IMR-90 (cell line): ENCODE measurements around the gene FAM83G. TPM values are rescaled to one million over a fixed set of nuclear protein-coding genes. Genes with fewer than 3 reads are reported as not detected.

ENCODE experiments used
- ATAC-seq: fragments of 200-7000 bp; cut with Tn5 transposase; 2 replicates; pipeline ENCODE4 v1.9.1; 2020; ENCODE audit warnings: low read depth, mild to moderate bottlenecking, moderate library complexity
- BruUV-seq: library from RNA; stranded (reverse); fragments of 400-500 nt; replicated peaks from 2 replicates; lab custom pipeline; 2021; lab: Mats Ljungman, UMichigan
- CTCF ChIA-PET: fragments of 300-600 bp; formaldehyde crosslinking; extraction: SDS; loops from one replicate; lab custom pipeline; 2021; ENCODE audit warnings: antibody characterized with exemption; lab: Yijun Ruan, JAX
- POLR2A ChIA-PET: fragments of 300-600 bp; sonication (Branson Sonifier 250); formaldehyde crosslinking; loops from one replicate; lab custom pipeline; 2022; ENCODE audit warnings: antibody characterized with exemption; ENCODE audit not compliant: unreplicated experiment; lab: Charles Lee
- DNase-seq: peaks from one replicate; pipeline ENCODE4 v3.0.0; 2013
- H2AFZ ChIP-seq: replicated peaks from 2 replicates; pipeline ENCODE3; 2013; ENCODE audit warnings: low read length, mild to moderate bottlenecking; ENCODE audit not compliant: poor library complexity
- H2AK5ac ChIP-seq: 2 replicates; pipeline ENCODE4 v1.6.1; 2013; ENCODE audit warnings: low read depth, low read length, inconsistent platforms
- H2AK9ac ChIP-seq: replicated peaks from 2 replicates; pipeline ENCODE3; 2013; ENCODE audit warnings: mild to moderate bottlenecking, low read depth, low read length, moderate library complexity; ENCODE audit not compliant: poor library complexity
- H2BK120ac ChIP-seq: 2 replicates; pipeline ENCODE4 v1.6.1; 2013; ENCODE audit warnings: low read depth, low read length, inconsistent platforms
- H2BK15ac ChIP-seq: 3 replicates; pipeline ENCODE4 v1.6.1; 2013; ENCODE audit warnings: low read depth, low read length, inconsistent platforms
- H2BK20ac ChIP-seq: 2 replicates; pipeline ENCODE4 v1.6.1; 2013; ENCODE audit warnings: low read depth, mild to moderate bottlenecking, inconsistent platforms, low read length, moderate library complexity
- H2BK5ac ChIP-seq: 2 replicates; pipeline ENCODE4 v1.6.1; 2013; ENCODE audit warnings: mild to moderate bottlenecking, low read depth, low read length, inconsistent platforms; ENCODE audit not compliant: poor library complexity, severe bottlenecking
- H3K14ac ChIP-seq: replicated peaks from 2 replicates; pipeline ENCODE4 v1.6.1; 2013; ENCODE audit warnings: low read depth, low read length, inconsistent platforms
- H3K18ac ChIP-seq: 2 replicates; pipeline ENCODE4 v1.6.1; 2013; ENCODE audit warnings: low read depth, low read length, control low read depth
- H3K23ac ChIP-seq: 2 replicates; pipeline ENCODE4 v1.6.1; 2013; ENCODE audit warnings: low read depth, low read length, inconsistent platforms
- H3K27ac ChIP-seq: 2 replicates; pipeline ENCODE4 v1.5.1; 2013; ENCODE audit warnings: mild to moderate bottlenecking, control low read depth, low read length; ENCODE audit not compliant: insufficient read depth
- H3K27me3 ChIP-seq: 2 replicates; pipeline ENCODE4 v1.6.1; 2013; ENCODE audit warnings: low read length; ENCODE audit not compliant: control insufficient read depth, insufficient read depth
- H3K36me3 ChIP-seq: 2 replicates; pipeline ENCODE4 v1.6.1; 2013; ENCODE audit warnings: low read length, mixed read lengths; ENCODE audit not compliant: control insufficient read depth, insufficient read depth
- H3K4ac ChIP-seq: 2 replicates; pipeline ENCODE4 v1.6.1; 2013; ENCODE audit warnings: low read depth, low read length, inconsistent platforms
- H3K4me1 ChIP-seq: 2 replicates; pipeline ENCODE4 v1.6.1; 2013; ENCODE audit warnings: low read length, mixed read lengths; ENCODE audit not compliant: control insufficient read depth, insufficient read depth
- H3K4me2 ChIP-seq: 2 replicates; pipeline ENCODE4 v1.6.1; 2013; ENCODE audit warnings: low read depth, mild to moderate bottlenecking, control low read depth, low read length, moderate library complexity
- H3K4me3 ChIP-seq: 2 replicates; pipeline ENCODE4 v1.5.1; 2013; ENCODE audit warnings: low read depth, mild to moderate bottlenecking, control low read depth, low read length, moderate library complexity; ENCODE audit not compliant: insufficient read depth
- H3K56ac ChIP-seq: 2 replicates; pipeline ENCODE4 v1.6.1; 2013; ENCODE audit warnings: low read length, inconsistent platforms; ENCODE audit not compliant: insufficient read depth; ENCODE audit errors: extremely low read depth
- H3K79me1 ChIP-seq, 2 experiments: 2 replicates each; pipeline ENCODE4 v1.6.1; 2013; ENCODE audit warnings: low read length in 2 of 2, inconsistent platforms in 1 of 2, low read depth in 1 of 2
- H3K9ac ChIP-seq: 2 replicates; pipeline ENCODE4 v1.6.1; 2013; ENCODE audit warnings: low read depth, low read length, control low read depth
- H3K9me1 ChIP-seq: 2 replicates; pipeline ENCODE4 v1.6.1; 2013; ENCODE audit warnings: low read length, inconsistent platforms; ENCODE audit not compliant: insufficient read depth
- H3K9me3 ChIP-seq: 2 replicates; pipeline ENCODE4 v1.6.1; 2013; ENCODE audit warnings: low read length; ENCODE audit not compliant: control insufficient read depth, insufficient read depth
- H4K20me1 ChIP-seq: 2 replicates; pipeline ENCODE4 v1.6.1; 2013; ENCODE audit warnings: low read length, inconsistent platforms; ENCODE audit not compliant: insufficient read depth
- H4K5ac ChIP-seq: 2 replicates; pipeline ENCODE4 v1.6.1; 2013; ENCODE audit warnings: mild to moderate bottlenecking, low read depth, low read length, control low read depth
- H4K8ac ChIP-seq, 2 experiments: 2 replicates each; pipeline ENCODE4 v1.6.1; 2013; ENCODE audit warnings: low read depth in 2 of 2, low read length in 2 of 2, control low read depth in 1 of 2, inconsistent platforms in 1 of 2
- H4K91ac ChIP-seq: 2 replicates; pipeline ENCODE4 v1.6.1; 2013; ENCODE audit warnings: low read depth, low read length, inconsistent platforms; ENCODE audit not compliant: insufficient read depth
- CEBPB ChIP-seq: IDR thresholded peaks from 2 replicates; pipeline ENCODE4 v1.6.1; 2012; ENCODE audit warnings: low read depth, low read length, improper control_type of control experiment
- CHD1 ChIP-seq: IDR thresholded peaks from 2 replicates; pipeline ENCODE4 v1.6.1; 2012; ENCODE audit warnings: low read depth, low read length, improper control_type of control experiment
- CTCF ChIP-seq: conservative IDR thresholded peaks from 2 replicates; pipeline ENCODE4 v1.5.1; 2012; ENCODE audit warnings: mild to moderate bottlenecking, low read depth, low read length, improper control_type of control experiment
- ELK1 ChIP-seq: fragments of 150-350 bp; IDR thresholded peaks from 2 replicates; pipeline ENCODE4 v1.6.1; 2016; ENCODE audit warnings: low read depth, mild to moderate bottlenecking, low read length, moderate library complexity, borderline replicate concordance
- FOS ChIP-seq: fragments of 150-350 bp; IDR thresholded peaks from 2 replicates; pipeline ENCODE4 v1.6.1; 2016; ENCODE audit warnings: low read depth, low read length
- MAZ ChIP-seq: IDR thresholded peaks from 2 replicates; pipeline ENCODE4 v1.6.1; 2012; ENCODE audit warnings: low read depth, mild to moderate bottlenecking, low read length, improper control_type of control experiment, moderate library complexity, borderline replicate concordance
- NFE2L2 ChIP-seq: fragments of 150-350 bp; IDR thresholded peaks from 2 replicates; pipeline ENCODE4 v1.6.1; 2016; ENCODE audit warnings: low read depth, mild to moderate bottlenecking, low read length
- POLR2A ChIP-seq: IDR thresholded peaks from 2 replicates; pipeline ENCODE4 v1.6.1; 2012; ENCODE audit warnings: mild to moderate bottlenecking, low read depth, low read length
- RAD21 ChIP-seq: IDR thresholded peaks from 2 replicates; pipeline ENCODE4 v1.6.1; 2012; ENCODE audit warnings: low read length, improper control_type of control experiment
- RCOR1 ChIP-seq: IDR thresholded peaks from 2 replicates; pipeline ENCODE4 v1.6.1; 2012; ENCODE audit warnings: mild to moderate bottlenecking, low read length, improper control_type of control experiment; ENCODE audit not compliant: insufficient replicate concordance
- RFX5 ChIP-seq: IDR thresholded peaks from 2 replicates; pipeline ENCODE4 v1.8.0; 2012; ENCODE audit warnings: low read depth, mild to moderate bottlenecking, low read length, moderate library complexity
- SMC3 ChIP-seq: fragments of 150-350 bp; IDR thresholded peaks from 2 replicates; pipeline ENCODE4 v1.6.1; 2016; ENCODE audit warnings: low read depth, mild to moderate bottlenecking, antibody characterized with exemption, low read length, moderate library complexity
- WGBS, 2 experiments: methylation state at CpG; one replicate each; pipeline versions ENCODE4 v1.1.5 to v1.1.7; 2013; ENCODE audit warnings: missing lambda C conversion rate in 2 of 2; ENCODE audit not compliant: insufficient read length in 1 of 2; ENCODE audit errors: extremely low coverage in 2 of 2; 5-methylcytosine and 5-hydroxymethylcytosine counted together
- dilution Hi-C: fragments of 300-500 bp; cut with HindIII; formaldehyde crosslinking; loops from one replicate; pipeline ENCODE4 v1.14.3; 2018; ENCODE audit warnings: low sequenced_read_pairs; ENCODE audit not compliant: unreplicated experiment
- in situ Hi-C: fragments of 300-500 bp; cut with MboI; formaldehyde crosslinking; loops from 3 replicates; pipeline ENCODE4 v1.14.3; 2019; ENCODE audit warnings: low sequenced_read_pairs, inconsistent platforms, mixed read lengths
- intact Hi-C: fragments of 100-400 bp; cut with micrococcal nuclease; formaldehyde crosslinking; loops from 2 replicates; pipeline ENCODE4 v1.10.0; 2022
- polyA plus RNA-seq, 3 experiments: library from polyadenylated mRNA; depleted of rRNA; stranded (reverse); fragments of >200 nt; gene quantifications; 2 replicates each; pipeline ENCODE4 v1.2.3, GENCODE V29; 2012; ENCODE audit warnings: low replicate concordance in 1 of 3
- total RNA-seq: library from RNA; depleted of rRNA; stranded (reverse); fragments of >200 nt; gene quantifications from 2 replicates; pipeline ENCODE4 v1.2.3, GENCODE V29; 2012

FAM83G gene
- total and polyA plus RNA-seq, 2 of the 4 experiments (the other 2 are of a cell fraction): 9.5 to 12.6 TPM

- no peak for TF ChIP-seq RCOR1
These were observed 35.3 kb downstream of the FAM83G start (continued) for GRCh38 chr17:18968945-18969887.

GRCh38 chr17:18968345-18968744 lies 36.2 kb downstream of the FAM83G start:
- BruUV-seq: no TSS peak
- in situ Hi-C loops: no loop called here

More at GRCh38 chr17:18968345-18968744, 36.2 kb downstream of the FAM83G start:
- intact Hi-C loops (no loop called here), dilution Hi-C loops (no loop called here)
- no peak overlapping the region for H3K4ac ChIP-seq
- H3K27me3 ChIP-seq: no peaks in the 10 kb centered on the region
- no peak overlapping the region for H3K18ac ChIP-seq
- no peak overlapping the region for H2BK120ac ChIP-seq
- 90% methylated on average over 2 of the region's 4 CpGs; no CpG with 5 or more reads in 1 of the 2 experiments for WGBS, 2 experiments
- H3K14ac ChIP-seq: no peak overlapping the region
- peak overlapping the region; percentile 52 for H2AK9ac ChIP-seq
- H3K27ac ChIP-seq: no peak overlapping the region
- ATAC-seq: no peak
- no peak overlapping the region; the same call in 1 of the 2 replicates for H4K91ac ChIP-seq
- peaks cover 4% of the 10 kb centered on the region; the same call in 1 of the 2 replicates for H3K9me1 ChIP-seq
- no peak overlapping the region for H2AK5ac ChIP-seq
- H3K23ac ChIP-seq: no peak overlapping the region
- no peak overlapping the region for H3K9ac ChIP-seq
- H2BK5ac ChIP-seq: no peak overlapping the region
- no peak overlapping the region for H3K4me2 ChIP-seq
- no peak overlapping the region for H4K5ac ChIP-seq
- no peak for TF ChIP-seq NFE2L2
- no peak for TF ChIP-seq RFX5
- TF ChIP-seq CTCF: no peak
- TF ChIP-seq RCOR1: no peak
- no peak for TF ChIP-seq FOS
- no peak for TF ChIP-seq ELK1
- TF ChIP-seq RAD21: no peak
- no peak for TF ChIP-seq MAZ
- no peak for TF ChIP-seq SMC3
- TF ChIP-seq CHD1: no peak
- no peak for TF ChIP-seq POLR2A
- TF ChIP-seq CEBPB: no peak
- H3K4me1 ChIP-seq: peaks cover 12% of the 10 kb centered on the region
- H3K36me3 ChIP-seq: peaks cover 21% of the 10 kb centered on the region
- H4K8ac ChIP-seq: no peak overlapping the region
- CTCF ChIA-PET: no interaction called here
- H2BK20ac ChIP-seq: no peak overlapping the region
- H4K20me1 ChIP-seq: no peaks in the 10 kb centered on the region
- no peak overlapping the region for H2BK15ac ChIP-seq
- POLR2A ChIA-PET: no interaction called here
- peak overlapping the region; percentile 23 for H2AFZ ChIP-seq
- DNase-seq: no peak
- H3K4me3 ChIP-seq: no peak overlapping the region
- no peak overlapping the region for H3K56ac ChIP-seq
- H3K9me3 ChIP-seq: no peaks in the 10 kb centered on the region
- peaks cover 8 to 11% of the 10 kb centered on the region in 2 experiments; a peak in 3 of 4 replicates for H3K79me1 ChIP-seq
